Stimulated activated CD8-positive, alpha-beta memory T cell treated with anti-CD3 and anti-CD28 coated beads, Interleukin-7, amount 100 ng/mL, for 1 hour (primary cell): Measurements from ENCODE around the gene EFCAB8.
"Not testable (repeated sequence)": the region's sequence is repeated elsewhere in the genome, so short reads cannot be mapped to it uniquely, and the experiment has no call there.

Source experiments
- DNase-seq, 2 donors: peaks; one replicate each; pipeline ENCODE4 v3.0.0-alpha.2; 2020; ENCODE audit warnings: low read depth in 2 of 2

The EFCAB8 gene

GRCh38 chr20:32912688-32913087, 54.0 kb downstream of the EFCAB8 start:
- DNase-seq = no peak

GRCh38 chr20:32914031-32914430, 55.3 kb downstream of the EFCAB8 start:
- no peak for DNase-seq

GRCh38 chr20:32917191-32917950, 58.6 kb downstream of the EFCAB8 start:
- no peak for DNase-seq

GRCh38 chr20:32918296-32918695, 59.6 kb downstream of the EFCAB8 start:
- DNase-seq = no peak

- DNase-seq = no peak
Observed at GRCh38 chr20:32918751-32919150, 60.0 kb downstream of the EFCAB8 start.

GRCh38 chr20:32920066-32920465, 61.3 kb downstream of the EFCAB8 start:
- DNase-seq = no peak

GRCh38 chr20:32920530-32921298, 62.0 kb downstream of the EFCAB8 start:
- DNase-seq = no peak

GRCh38 chr20:32922466-32922865, 63.7 kb downstream of the EFCAB8 start:
- no peak for DNase-seq

- DNase-seq = no peak
Observed at GRCh38 chr20:32924781-32925180, 66.1 kb downstream of the EFCAB8 start.

GRCh38 chr20:32925481-32926196, 66.9 kb downstream of the EFCAB8 start:
- DNase-seq = no peak

- DNase-seq = no peak
Observed at GRCh38 chr20:32929162-32929561, 70.4 kb downstream of the EFCAB8 start.

GRCh38 chr20:32930181-32930580, 71.5 kb downstream of the EFCAB8 start:
- DNase-seq = no peak

- no peak for DNase-seq
Observed at GRCh38 chr20:32930701-32931100, 72.0 kb downstream of the EFCAB8 start.

GRCh38 chr20:32934580-32934979, 75.9 kb downstream of the EFCAB8 start:
- no peak for DNase-seq

GRCh38 chr20:32941155-32941885, 82.6 kb downstream of the EFCAB8 start:
- no peak for DNase-seq

- DNase-seq = no peak
Observed at GRCh38 chr20:32943490-32944052, 84.8 kb downstream of the EFCAB8 start.

- DNase-seq = no peak
Observed at GRCh38 chr20:32945710-32946221, 87.0 kb downstream of the EFCAB8 start.

- no peak for DNase-seq
Observed at GRCh38 chr20:32946629-32947028, 87.9 kb downstream of the EFCAB8 start.

- not testable (repeated sequence) for DNase-seq
Observed at GRCh38 chr20:32950539-32950938, 91.8 kb downstream of the EFCAB8 start.

- no peak for DNase-seq
Observed at GRCh38 chr20:32957459-32957858, 98.7 kb downstream of the EFCAB8 start.

- DNase-seq = no peak
Observed at GRCh38 chr20:32958574-32958973, 99.9 kb downstream of the EFCAB8 start.
